Sigmoid colon (tissue), 4 donors: Measurements from ENCODE around the gene PAN2.

Source experiments
- POLR2A ChIP-seq, 2 donors: fragments of 450-650 bp; IDR thresholded peaks; one replicate each; pipeline ENCODE4 v1.6.1; 2016; ENCODE audit warnings: antibody characterized with exemption in 2 of 2, mild to moderate bottlenecking in 2 of 2, moderate library complexity in 2 of 2
- POLR2AphosphoS5 ChIP-seq, 4 donors: sonication (generic); formaldehyde crosslinking; IDR thresholded peaks; one replicate each; pipeline ENCODE4 v1.6.1; 2017; ENCODE audit warnings: antibody characterized with exemption in 4 of 4
- TF ChIP-seq, protein P1 (sequence below), 4 experiments: fragments of 450-650 bp in 3 of 4; fragments of 200-600 bp in 1 of 4; IDR thresholded peaks; one replicate each; pipeline ENCODE4 v1.5.1; 2016 to 2019; ENCODE audit warnings: antibody characterized with exemption in 4 of 4, mild to moderate bottlenecking in 3 of 4, moderate library complexity in 2 of 4

DNA sequence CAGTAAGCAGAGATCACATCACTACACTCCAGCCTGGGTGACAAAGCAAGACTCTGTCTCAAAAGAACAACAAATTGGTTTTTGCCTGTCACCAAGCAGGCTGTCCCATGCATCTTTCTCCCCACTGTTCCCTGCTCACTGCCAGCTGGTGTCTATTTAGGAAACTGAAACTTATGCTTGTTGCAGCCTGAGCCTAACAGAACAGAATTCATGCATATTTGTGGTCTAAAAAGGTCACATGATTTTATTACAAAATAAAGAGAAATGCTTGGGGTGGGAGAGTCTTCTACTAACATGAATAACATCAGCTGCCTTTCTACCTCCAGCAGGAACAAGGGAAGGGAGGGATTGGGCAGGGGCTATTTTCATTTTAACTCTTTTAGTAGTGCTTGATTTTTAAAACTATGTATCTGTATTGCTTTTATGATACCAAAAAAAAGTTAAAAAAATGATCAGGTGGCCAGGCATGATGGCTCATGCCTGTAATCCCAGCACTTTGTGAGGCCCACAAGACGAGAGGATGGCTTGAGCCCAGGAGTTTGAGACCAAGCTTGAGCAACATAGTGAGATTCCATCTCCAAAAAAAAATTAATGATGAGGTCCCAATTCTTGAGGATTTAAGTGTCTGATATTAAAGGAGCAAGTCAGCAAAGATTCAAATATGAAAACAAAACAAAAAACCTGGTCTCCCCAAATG is 25.2 kb upstream of the PAN2 start:
- TF ChIP-seq, protein P1, sequence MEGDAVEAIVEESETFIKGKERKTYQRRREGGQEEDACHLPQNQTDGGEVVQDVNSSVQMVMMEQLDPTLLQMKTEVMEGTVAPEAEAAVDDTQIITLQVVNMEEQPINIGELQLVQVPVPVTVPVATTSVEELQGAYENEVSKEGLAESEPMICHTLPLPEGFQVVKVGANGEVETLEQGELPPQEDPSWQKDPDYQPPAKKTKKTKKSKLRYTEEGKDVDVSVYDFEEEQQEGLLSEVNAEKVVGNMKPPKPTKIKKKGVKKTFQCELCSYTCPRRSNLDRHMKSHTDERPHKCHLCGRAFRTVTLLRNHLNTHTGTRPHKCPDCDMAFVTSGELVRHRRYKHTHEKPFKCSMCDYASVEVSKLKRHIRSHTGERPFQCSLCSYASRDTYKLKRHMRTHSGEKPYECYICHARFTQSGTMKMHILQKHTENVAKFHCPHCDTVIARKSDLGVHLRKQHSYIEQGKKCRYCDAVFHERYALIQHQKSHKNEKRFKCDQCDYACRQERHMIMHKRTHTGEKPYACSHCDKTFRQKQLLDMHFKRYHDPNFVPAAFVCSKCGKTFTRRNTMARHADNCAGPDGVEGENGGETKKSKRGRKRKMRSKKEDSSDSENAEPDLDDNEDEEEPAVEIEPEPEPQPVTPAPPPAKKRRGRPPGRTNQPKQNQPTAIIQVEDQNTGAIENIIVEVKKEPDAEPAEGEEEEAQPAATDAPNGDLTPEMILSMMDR (IDR thresholded peaks at IDR 0.05) = no peak
- TF ChIP-seq POLR2A (IDR thresholded peaks at IDR 0.05) (peak in 1 of 2 donors; percentile 35), POLR2AphosphoS5 (IDR thresholded peaks at IDR 0.05) (peak in 2 of 4 donors; percentile 58 to 65)
